Choroid plexus epithelial cell (primary cell): ENCODE data around the gene ZNF41.

ENCODE experiments used
- DNase-seq: peaks from one replicate; pipeline ENCODE4 v3.0.0-alpha.2; 2010; ENCODE audit warnings: low read depth
- H3K4me3 ChIP-seq: 2 replicates; pipeline ENCODE4 v1.5.1; 2011; ENCODE audit warnings: low read depth, mild to moderate bottlenecking, control low read depth, low read length, moderate library complexity
- TF ChIP-seq, protein P1 (sequence below): conservative IDR thresholded peaks from 2 replicates; pipeline ENCODE4 v1.5.1; 2011; ENCODE audit warnings: low read depth, mild to moderate bottlenecking, control low read depth, inconsistent platforms, low read length, moderate library complexity

The ZNF41 gene

DNA sequence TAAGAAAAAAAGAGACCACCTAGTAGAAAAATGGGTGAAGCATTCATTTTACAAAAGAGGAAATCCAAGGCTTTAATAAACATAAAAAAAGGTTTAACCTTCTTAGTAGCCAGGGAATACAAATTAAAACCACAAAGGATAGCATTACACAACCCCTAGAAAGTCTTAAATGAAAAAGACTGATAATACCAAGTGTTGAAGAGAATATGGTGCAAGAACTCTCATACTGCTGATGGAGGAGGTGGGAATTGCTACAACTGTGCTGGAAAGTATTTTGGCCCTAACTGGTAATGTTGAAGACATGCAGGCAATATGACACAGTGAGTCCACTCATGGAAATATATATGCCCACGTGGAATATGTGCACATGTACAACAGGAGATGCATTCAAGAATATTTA lies 22.5 kb downstream of the ZNF41 start:
- H3K4me3 ChIP-seq: no peak overlapping the region
- no peak for DNase-seq
- TF ChIP-seq, protein P1, sequence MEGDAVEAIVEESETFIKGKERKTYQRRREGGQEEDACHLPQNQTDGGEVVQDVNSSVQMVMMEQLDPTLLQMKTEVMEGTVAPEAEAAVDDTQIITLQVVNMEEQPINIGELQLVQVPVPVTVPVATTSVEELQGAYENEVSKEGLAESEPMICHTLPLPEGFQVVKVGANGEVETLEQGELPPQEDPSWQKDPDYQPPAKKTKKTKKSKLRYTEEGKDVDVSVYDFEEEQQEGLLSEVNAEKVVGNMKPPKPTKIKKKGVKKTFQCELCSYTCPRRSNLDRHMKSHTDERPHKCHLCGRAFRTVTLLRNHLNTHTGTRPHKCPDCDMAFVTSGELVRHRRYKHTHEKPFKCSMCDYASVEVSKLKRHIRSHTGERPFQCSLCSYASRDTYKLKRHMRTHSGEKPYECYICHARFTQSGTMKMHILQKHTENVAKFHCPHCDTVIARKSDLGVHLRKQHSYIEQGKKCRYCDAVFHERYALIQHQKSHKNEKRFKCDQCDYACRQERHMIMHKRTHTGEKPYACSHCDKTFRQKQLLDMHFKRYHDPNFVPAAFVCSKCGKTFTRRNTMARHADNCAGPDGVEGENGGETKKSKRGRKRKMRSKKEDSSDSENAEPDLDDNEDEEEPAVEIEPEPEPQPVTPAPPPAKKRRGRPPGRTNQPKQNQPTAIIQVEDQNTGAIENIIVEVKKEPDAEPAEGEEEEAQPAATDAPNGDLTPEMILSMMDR: no peak

DNA sequence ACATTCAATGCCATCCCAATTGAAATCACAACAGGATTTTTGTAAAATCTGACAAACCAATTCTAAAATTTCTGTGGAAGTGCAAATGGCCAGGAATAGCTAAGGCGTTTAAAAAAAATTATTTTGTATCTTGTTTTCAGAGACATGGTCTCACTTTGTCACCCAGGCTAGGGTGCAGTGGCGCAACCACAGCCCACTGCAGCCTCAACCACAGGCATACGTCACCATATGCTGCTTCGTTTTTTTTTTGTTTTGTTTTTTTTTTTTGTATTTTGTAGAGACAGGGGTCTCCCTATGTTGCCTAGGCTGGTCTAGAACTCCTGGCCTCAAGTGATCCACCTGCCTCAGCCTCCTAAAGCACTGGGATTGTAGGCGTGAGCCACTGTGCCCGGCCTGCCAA lies 24.5 kb downstream of the ZNF41 start:
- TF ChIP-seq, protein P1: no peak
- DNase-seq: no peak
- H3K4me3 ChIP-seq: no peak overlapping the region

DNA sequence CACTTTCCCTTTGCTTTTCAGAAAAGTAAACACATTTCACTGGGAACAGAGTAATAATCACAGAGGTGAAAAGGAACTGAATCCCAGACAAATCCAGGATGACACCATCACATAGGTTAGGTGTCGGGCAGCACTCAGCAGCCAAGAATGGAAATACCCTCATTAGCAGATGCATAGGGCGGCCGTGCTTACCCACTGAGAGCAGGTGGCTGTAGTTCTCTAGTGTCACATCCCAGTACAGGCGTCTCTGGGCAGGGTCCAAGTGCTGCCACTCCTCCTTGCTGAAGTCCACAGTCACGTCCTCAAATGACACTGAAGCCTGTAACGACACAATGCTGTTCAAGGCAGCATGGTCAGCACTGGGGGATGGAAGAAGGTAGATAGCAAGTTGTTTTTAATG lies 26.9 kb downstream of the ZNF41 start:
- TF ChIP-seq, protein P1: no peak
- no peak for DNase-seq
- H3K4me3 ChIP-seq: no peak overlapping the region

DNA sequence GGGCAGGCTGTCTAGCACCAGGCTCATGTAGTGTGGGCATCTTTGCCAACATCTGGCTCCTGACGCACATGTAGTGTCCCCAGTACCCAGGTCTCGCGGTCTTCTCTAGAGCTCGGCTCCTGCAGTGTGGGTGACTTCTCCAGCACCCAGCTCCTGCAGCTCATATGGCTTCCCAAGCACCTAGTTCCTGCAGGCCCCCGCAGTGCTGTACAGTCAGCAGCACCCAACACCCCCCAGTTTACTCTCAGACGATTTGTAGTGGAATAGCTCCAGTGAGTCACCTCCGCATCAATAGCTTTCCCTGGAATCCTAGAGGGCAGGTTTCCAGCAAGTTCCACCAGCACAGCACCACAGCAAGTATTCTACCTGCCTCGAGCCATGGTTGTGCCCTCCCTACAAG lies 30.9 kb downstream of the ZNF41 start:
- DNase-seq: no peak
- no peak overlapping the region for H3K4me3 ChIP-seq
- TF ChIP-seq, protein P1: no peak

DNA sequence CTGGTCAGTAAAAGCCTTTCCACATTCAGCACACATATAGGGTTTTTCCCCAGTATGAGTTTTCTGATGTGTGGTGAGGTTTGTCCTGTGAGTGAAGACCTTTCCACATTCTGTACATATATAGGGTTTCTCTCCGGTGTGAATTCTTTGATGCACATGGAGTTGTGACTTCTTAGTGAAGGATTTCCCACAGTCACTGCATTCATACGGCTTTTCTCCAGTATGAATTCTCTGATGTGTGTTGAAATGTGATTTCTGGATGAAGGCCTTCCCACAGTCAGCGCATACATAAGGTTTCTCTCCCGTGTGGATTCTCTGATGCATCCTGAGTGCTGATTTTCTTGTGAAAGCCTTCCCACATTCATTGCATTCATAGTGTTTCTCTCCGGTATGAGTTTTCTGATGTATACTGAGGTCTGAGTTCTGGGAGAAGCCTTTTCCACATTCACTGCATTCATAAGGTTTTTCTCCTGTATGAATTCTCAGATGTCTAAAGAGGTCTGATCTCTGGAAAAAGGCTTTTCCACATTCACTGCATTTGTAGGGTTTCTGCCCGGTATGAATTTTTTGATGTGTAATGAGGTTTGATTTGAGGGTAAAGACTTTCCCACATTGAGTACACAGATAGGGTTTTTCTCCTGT lies 34.7 kb downstream of the ZNF41 start:
- DNase-seq: no peak
- no peak overlapping the region for H3K4me3 ChIP-seq
- TF ChIP-seq, protein P1: no peak

DNA sequence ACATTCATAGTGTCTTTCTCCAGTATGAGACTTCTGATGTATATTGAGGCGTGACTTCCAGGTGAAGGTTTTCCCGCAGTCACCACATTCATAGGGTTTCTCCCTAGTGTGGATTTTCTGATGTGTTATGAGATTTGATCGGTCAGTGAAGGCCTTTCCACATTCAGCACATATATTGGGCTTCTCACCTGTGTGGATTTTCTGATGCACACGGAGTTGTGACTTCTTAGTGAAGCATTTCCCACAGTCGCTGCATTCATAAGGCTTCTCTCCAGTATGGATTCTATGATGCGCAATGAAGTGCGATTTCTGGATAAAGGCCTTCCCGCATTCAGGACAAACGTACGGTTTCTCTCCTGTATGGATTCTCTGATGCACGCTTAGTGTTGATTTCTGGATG lies 35.4 kb downstream of the ZNF41 start:
- H3K4me3 ChIP-seq: no peak overlapping the region
- DNase-seq: no peak
- TF ChIP-seq, protein P1: no peak

DNA sequence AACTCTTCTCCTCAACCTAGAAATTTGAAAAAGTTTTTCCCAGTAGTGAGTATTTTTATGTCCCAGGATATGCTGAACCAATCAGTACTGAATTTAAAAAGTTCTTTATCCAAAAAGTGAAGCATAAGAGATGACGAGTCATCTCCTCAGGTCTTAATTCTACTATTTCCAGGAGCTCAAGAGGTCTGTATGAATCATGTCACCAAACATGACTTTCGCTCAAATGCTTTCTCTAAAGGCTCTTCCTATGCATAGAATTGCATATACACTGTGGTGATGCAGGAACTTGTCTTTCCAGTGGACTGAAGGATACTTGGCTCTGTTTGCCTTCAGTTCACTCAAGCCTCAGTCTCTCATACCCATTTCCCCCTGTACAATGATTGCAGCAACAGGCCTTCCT lies 36.1 kb downstream of the ZNF41 start:
- DNase-seq: no peak
- H3K4me3 ChIP-seq: no peak overlapping the region
- TF ChIP-seq, protein P1: no peak
